A204.1 (cell line): ENCODE results near the gene DUSP3.

Source experiments
- FAIRE-seq: peaks from 2 replicates; lab custom pipeline; 2012; peaks lifted over from hg19 to GRCh38; lab: Jason Lieb, UNC

Gene DUSP3

DNA sequence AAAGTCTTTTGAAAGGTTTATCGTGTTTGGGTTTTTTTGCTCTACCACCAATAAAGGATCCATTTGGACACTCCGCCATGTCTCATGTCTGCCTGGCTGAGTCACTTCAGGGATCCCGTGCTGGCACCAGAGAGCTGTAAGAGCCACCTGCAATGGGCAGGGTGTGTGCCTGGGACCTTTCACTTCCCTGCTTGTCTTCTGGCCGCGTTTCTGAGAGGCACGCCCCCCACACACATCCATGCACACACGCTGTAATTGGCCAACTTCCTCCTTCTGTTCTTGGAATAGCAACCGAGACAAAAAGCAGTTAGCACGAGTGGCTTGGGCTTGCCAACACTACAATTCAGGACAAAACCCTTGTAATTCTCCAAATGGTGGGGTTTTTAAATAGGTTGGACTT, 10.4 kb downstream of the DUSP3 start:
- no peak for FAIRE-seq

DNA sequence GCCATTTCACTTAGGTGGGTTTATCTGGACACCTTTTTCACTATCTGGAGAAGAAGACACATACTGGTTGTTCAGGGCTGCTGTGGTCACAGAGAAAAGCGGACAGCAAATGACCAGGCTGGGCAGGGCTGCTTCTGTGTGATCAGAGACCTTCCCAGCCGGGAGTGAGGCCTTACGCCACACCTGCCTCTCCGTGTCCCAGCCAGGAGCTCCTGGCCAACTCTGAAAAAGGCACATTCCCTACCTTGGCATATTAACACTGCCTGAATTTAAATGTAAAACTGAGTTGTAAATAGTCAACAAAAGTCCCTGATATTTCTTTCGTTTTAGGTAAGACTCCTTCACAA, 11.1 kb downstream of the DUSP3 start:
- no peak for FAIRE-seq

- FAIRE-seq = no peak
These were observed 11.6 kb downstream of the DUSP3 start for GRCh38 chr17:43767053-43767712.

DNA sequence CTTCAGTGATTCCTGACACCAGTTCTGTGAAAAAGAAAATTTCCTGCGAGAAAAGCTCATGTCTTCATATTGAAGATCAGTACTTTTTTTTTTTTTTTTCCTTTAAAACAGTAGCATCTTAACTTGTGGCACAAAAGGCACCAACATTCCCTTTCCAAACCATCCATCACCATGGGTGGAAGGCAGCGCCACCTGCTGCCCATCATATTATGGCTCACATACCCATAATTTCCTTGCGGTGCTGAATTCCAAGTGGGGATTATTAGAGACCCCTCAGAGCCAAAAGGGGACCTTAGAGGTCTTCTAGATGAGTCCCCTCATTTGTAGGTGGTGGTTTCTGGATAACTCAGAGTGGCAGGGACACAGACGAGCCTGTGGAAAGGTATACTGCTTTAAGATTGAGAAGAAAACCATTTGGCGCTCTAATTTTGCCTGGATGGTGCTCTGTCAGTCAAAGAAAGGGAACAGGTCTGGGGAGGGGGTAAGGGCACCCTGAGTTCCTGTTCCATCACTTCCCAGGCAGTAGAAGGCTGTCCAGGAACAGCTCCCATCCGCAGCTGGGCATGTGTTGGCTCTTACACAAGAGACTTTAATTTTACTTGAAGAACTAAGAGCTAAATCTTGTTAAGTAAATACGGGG, 12.2 kb downstream of the DUSP3 start:
- FAIRE-seq = peak; percentile 43

DNA sequence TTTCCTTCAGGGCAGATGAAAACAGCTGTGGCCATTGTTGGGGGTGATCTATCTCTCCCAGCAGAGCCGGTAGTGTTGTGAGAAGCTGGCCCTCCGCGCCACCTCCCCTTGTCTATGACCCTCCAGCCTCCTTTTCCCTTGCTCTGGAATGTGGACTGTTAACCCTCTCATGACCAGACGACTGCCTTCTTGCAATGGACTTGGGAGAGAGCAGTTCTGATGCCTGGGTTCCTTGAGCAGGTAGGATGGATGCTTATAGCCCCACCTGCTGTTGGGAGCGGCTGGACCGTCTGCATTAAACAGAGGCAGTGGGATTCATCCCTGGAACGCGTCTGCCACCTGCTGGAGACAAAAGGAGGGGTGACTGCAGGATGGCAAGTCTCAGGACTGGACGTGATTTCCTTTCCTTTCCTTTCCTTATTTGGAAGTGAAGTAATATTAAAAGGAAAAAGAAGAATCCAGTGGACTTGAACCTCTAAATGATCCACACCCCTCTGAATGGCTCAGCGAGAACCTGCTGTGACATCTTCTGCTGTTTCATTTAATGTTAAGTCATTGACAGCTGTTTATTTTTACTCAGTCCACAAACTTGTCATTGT, 18.4 kb downstream of the DUSP3 start:
- peak; percentile 97 for FAIRE-seq

DNA sequence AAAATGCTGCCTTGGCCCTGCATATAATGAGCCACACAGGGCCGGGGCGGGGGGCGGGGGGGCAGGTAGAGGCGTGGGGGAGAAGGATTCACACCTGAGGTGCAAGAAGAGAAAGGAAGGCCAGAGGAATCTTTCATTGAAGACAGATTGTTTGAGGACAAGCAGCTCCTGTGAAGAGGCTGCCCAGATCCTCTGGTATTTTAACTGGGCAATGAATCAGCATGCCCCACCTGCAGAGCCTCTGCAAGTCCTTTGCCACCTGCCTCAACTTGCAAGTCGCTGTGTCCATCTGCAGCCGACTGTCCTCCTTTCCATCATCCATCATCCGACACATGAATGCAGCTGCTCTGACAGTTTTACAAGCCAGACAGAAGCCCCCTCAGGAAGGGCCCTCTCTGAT, 18.9 kb downstream of the DUSP3 start:
- FAIRE-seq = no peak

DNA sequence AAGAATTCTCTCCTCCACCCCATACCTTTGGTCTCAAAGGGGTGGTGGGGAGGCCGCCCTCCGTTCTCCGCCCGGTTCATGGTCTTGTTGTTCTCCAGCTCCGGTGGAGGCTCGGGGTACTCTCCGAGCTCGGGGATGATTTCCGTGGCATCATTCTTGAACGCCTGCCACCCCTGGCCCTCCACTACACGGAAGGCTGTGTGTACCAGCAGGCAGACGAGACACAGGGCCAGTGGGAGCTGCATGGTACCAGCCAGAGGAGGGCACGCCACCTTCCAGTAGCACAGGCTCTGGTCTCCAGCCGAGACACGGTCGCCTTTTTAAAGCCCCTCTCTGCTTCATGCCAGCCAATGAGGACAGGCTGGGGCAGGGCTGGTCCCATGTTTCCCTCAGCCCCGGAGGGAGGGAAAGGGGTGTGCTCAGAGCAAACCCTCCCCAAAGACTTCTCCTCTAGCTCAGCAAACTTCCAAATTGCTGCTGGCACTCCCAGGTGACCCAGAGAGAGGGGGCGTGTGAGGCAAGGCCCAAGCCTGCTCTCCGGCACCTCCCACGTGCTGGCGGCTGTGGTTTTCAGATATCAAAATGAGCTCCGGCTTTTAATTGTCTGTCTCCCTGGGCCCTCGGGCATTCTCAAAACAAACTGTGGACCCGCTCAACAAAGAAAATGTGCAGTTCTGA, 20.1 kb downstream of the DUSP3 start, which contains the start of gene SOST:
TSS of gene SOST (minus strand) at position 295 of the 678 bp plus-strand sequence. CDS start at position 245, 50 bp downstream.
- no peak for FAIRE-seq

DNA sequence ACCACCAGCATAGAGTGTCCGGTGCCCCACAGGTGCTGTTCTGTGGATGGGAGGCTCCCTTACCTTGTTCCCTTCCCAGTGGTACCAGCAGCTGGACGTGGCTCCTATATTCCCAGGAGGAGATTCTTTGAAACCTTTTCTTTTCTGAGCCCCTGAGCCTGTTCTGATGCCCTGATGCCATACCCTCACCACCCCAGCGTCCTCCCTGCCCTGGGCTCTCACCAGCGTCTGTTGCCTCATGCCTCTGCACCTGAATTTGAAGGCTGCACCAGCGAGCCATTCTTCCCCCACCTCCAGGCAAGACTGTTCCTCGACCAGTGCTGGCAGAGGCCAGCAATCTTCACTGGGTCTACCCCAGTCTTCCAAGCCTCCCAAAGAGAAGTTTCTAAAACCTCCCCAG, 20.7 kb downstream of the DUSP3 start:
- no peak for FAIRE-seq

DNA sequence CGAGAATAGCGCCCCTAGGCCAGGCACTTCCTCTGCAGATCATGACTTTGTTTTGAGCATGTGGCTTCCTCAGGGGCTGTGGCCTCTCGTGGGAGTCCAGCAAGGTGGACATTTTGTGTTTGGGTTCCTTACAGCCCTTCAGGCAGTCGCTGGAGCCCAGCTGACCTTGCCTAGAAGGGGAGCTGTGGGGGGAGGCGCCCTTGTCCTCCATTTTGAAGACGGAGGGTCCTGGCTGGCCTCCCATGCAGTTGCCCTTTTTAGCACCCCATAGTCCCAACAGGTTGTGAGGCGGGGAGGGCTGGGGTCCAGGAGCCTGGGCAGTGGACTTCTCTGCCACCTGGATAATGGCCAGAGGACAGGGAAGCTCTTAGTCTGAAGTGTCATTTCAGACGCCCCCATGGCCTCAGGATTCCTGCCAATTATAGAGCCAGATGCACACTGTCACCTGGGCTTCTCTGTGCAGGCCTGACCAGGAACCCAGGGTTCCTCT, 21.6 kb downstream of the DUSP3 start:
- no peak for FAIRE-seq

DNA sequence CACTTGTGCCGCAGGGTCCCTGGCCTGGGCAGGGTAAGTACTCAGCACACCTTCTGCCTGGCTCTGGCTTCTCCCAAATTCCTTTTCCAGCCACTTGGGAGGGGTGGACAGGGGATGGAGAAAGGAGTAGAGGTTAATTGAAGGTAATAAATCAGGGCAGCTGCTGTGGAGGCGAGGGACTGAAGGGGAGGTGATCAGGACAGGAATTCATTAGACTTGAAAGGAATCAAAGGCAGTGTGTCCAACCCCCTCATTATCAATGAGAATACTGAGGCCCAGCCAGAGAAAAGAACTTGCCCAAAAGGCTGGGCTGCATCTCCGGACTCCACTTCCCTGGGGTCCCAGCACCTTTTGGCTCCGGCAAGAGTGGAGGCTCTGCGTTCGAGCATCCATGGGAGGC, 22.6 kb downstream of the DUSP3 start:
- FAIRE-seq = no peak

DNA sequence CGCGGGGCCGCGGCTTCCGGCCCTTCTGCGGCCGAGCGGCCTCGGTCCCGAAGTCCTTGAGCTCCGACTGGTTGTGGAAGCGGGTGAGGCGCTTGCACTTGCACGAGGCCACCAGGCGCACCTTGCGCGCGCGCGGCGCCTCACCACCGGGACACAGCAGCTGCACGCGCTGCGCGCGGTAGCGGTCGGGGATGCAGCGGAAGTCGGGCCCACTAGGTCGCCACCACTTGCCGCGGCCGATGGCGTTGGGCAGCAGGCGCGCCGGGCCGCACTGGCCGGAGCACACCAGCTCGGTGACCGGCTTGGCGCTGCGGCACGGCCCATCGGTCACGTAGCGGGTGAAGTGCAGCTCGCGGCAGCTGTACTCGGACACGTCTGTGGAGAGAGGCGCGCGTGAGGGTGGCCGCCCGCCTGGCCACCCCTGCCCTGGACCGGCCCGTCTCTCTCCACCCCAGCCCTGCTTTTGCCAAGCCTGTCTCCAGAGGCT, 23.3 kb downstream of the DUSP3 start:
- no peak for FAIRE-seq

DNA sequence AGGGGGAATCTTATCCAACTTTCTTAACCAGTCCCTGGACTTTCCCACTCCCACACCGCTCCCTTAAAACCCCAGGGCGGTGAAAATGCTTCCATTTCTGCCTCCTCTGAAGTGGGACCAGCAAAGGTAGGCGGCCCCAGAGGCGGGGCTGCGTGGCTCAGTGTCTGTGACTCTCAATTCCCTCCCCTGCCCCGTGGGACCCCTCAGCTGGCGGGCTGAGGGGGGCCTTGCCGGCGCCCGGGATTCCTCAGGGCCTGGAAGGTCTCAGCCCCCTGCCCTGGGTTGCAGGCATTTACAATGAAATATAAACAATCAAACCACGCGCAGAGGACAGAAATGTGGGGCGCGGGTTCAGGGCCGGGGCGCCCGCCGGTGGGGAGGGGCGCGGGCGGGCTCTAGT, 23.8 kb downstream of the DUSP3 start:
- no peak for FAIRE-seq

GRCh38 chr17:43753493-43754129, 25.2 kb downstream of the DUSP3 start:
- no peak for FAIRE-seq

GRCh38 chr17:43750153-43750552, 28.6 kb downstream of the DUSP3 start:
- no peak for FAIRE-seq

- FAIRE-seq = no peak
These were observed 33.2 kb downstream of the DUSP3 start for GRCh38 chr17:43745541-43745940.

DNA sequence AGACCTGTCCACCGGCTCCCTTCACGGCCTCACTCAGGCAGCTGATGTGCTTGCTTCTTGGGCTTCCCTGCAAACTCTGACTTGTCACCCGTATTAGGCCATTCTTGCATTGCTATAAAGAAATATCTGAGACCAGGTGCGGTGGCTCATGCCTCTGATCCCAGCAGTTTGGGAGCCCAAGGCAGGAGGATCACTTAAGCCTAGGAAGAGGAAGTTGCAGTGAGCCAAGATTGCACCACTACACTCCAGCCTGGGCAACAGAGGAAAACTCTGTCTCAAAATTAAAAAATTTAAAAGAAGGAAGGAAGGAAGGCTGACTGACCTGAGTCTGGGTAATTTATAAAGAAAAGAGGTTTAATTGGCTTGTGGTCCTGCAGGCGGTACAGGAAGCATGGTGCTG, 37.1 kb downstream of the DUSP3 start:
- no peak for FAIRE-seq

DNA sequence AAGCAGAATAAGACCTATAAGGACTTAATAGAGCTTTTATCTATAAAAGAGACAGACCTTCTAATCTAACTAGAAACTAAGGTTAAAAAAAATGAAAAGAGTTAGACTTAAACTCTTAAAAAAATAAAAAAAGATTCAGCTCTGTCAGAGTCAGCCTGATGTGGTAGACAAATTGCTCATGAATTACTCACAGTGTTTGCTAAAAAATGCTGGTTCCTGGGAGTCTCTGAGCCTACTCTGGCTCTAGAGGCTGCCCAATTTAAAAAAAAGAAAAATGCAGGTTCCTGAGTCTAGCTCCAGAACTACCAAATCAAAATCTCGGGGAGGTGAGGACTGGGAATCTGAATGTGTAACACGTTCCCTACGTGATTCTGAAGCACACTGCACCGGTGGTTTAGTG, 38.2 kb downstream of the DUSP3 start:
- no peak for FAIRE-seq

GRCh38 chr17:43737722-43738121, 41.1 kb downstream of the DUSP3 start:
- no peak for FAIRE-seq

GRCh38 chr17:43736389-43736788, 42.4 kb downstream of the DUSP3 start:
- FAIRE-seq = no peak

DNA sequence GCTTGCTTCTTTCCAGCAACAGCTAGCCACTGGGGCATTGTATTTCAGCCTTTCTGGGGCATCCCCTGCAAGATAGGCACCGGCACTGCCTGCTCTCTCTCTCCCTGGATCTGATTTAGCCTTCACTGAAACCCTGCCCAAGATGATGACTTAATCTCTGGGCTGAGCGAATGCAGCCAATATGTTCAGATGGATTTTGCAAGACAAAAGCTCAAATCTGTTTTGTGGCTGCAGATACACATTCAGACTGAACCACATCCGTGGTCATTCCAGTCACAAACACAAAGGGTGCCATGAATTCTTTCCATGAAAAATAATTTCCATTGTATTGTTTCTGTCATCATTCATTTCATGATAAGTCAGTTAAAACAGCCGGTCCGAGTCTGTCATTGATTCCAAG, 44.4 kb downstream of the DUSP3 start:
- FAIRE-seq = no peak

- no peak for FAIRE-seq
These were observed 44.8 kb downstream of the DUSP3 start for GRCh38 chr17:43733956-43734355.

DNA sequence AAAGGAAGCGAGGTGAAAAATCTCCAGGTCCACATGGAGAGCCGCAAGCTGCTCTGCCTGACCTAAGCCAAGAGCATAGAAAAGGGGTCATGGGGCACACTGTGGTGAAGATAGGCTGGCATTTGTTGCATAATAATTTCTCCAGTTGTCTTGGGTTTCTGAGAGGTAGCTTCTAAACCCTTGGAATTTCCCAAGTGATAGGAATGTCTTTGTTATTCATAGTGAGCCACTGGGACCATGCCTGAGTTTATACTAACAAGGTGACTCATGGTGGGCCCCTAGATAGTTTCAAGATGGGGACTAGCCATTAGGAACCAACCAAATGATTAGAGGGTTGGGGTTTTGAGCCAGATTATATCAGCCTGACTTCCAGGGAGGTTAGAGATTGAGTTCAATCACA, 45.8 kb downstream of the DUSP3 start:
- FAIRE-seq = no peak

GRCh38 chr17:43728081-43728480, 50.7 kb downstream of the DUSP3 start:
- FAIRE-seq = no peak
